ENCODE results near the gene PLCH2.

GRCh38 chr1:2539312-2539907, 63.3 kb downstream of the PLCH2 start:
- TF ChIP-seq CTCF (conservative IDR thresholded peaks at IDR 0.05; ENCODE audit: low read length) (peak; percentile 57), EZH2phosphoT487 (IDR thresholded peaks at IDR 0.05; ENCODE audit: borderline replicate concordance) (no peak)
